ENCODE data around the gene CDC20.

DNA sequence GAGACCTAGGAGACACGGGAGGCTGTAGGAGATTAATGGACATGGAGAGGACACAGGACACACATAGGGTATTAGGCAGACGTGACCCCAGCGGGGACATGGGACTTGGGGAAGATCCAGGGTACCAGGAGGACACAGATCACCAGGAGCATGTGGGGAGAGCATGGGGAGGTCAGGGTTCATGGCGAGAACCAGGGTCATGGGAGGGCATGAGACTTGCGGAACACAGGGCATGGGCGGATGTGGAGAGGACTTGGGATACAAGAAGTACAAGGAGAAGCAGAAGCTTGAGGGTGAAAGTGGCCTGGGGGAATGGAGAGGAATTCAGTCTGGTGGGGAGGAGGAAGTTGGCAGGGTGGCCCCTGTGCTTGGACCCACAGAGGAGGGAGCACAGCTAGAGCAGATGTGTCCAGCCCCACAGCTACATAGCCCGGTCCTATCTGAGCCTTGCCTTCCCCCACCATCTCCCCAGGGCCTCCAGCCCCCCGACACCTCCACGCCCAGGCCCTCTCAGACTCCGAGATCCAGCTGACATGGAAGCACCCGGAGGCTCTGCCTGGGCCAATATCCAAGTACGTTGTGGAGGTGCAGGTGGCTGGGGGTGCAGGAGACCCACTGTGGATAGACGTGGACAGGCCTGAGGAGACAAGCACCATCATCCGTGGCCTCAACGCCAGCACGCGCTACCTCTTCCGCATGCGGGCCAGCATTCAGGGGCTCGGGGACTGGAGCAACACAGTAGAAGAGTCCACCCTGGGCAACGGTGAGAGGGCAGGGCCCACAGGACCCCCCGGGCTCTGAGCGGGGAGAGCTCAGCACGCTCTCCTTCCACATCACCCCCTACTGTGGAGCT lies 45.9 kb upstream of the CDC20 start:
- TF ChIP-seq, protein P1, sequence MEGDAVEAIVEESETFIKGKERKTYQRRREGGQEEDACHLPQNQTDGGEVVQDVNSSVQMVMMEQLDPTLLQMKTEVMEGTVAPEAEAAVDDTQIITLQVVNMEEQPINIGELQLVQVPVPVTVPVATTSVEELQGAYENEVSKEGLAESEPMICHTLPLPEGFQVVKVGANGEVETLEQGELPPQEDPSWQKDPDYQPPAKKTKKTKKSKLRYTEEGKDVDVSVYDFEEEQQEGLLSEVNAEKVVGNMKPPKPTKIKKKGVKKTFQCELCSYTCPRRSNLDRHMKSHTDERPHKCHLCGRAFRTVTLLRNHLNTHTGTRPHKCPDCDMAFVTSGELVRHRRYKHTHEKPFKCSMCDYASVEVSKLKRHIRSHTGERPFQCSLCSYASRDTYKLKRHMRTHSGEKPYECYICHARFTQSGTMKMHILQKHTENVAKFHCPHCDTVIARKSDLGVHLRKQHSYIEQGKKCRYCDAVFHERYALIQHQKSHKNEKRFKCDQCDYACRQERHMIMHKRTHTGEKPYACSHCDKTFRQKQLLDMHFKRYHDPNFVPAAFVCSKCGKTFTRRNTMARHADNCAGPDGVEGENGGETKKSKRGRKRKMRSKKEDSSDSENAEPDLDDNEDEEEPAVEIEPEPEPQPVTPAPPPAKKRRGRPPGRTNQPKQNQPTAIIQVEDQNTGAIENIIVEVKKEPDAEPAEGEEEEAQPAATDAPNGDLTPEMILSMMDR (conservative IDR thresholded peaks at IDR 0.05; ENCODE audit: low read depth, low read length) = no peak
- TF ChIP-seq EZH2 (IDR thresholded peaks at IDR 0.05; ENCODE audit: borderline replicate concordance, low read depth, low read length, poor library complexity, severe bottlenecking) = no peak
